IPS-11a (cell line): ENCODE measurements around the gene TPCN2.

Source experiments
- H3K4me3 ChIP-seq: one replicate; pipeline ENCODE4 v1.5.1; 2013; ENCODE audit warnings: low read depth, low read length, control low read depth

TPCN2 gene

DNA sequence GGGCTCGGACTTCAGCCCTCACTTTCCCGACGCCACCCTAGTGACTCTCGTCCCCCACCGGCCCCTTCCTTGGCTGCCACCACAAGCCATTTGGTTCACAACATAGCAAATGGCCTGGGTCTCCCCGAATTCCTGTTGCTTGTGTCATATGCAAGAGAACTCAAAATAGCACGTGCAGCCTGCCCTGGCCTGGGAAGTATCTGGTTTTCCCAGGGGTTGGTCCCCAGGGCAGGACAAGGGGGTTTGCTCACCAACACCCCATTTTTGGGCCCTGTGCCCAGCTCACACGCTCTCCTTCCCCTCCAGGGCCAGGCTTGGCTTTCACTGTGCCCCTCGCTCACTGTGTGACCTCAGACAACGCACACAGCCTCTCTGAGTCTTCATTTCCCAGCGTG is 12.8 kb upstream of the TPCN2 start:
- H3K4me3 ChIP-seq = no peak overlapping the region

DNA sequence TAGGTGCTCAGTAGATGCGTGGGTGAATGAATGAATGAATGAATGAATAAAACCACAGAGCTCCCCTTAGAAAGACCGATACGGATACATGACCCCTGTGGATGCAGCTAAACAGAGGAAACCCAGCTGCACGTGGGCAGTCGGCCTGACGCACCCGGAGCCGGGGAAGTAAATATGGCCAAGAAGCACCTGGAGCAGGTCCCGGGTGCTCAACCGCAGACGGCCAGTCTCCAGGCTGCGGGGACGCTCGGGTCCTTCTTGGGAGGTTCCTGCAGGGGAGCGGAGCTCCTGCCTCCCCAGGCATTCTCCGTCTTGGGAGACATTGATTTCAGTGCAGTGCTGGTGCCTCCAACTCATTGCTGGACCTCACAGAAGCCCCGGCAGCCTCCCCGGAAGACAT is 11.7 kb upstream of the TPCN2 start:
- no peak overlapping the region for H3K4me3 ChIP-seq

DNA sequence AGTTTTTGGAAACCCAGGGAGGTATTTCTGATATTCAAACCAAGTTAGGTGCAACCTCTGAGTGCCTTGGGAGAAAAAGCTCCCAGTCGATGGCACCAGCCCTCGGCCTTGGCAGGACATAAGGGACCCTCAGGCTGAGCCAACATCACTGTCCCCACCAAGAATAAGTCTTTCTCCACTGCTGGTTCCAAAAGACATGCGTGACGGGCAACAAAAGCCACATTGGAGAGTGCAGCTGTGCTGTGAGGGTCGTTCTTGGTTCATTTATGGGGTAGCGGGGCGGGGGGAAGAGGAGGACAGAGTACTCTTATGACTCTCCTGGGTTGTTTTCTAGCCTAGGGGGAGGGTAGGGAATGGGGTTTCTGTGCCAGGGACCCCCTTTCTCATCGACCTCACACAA is 11.2 kb upstream of the TPCN2 start:
- H3K4me3 ChIP-seq = no peak overlapping the region

DNA sequence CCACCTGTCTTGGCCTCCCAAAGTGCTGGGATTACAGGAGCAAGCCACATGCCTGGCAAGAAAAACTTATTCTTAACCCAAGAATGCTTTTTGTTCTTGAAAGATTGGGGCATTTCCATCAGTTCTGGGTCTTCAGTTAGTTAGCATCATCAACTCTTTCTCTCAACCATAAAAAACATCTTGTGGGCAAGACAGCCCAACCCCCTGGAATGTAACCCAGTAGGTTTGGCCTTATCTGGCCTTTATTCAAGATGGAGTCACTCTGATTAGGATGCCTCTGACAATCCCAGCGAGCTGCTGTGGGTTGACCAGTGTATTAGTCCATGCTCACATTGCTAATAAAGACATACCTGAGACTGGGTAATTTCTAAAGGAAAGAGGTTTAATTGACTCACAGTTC is 9.2 kb upstream of the TPCN2 start:
- no peak overlapping the region for H3K4me3 ChIP-seq

DNA sequence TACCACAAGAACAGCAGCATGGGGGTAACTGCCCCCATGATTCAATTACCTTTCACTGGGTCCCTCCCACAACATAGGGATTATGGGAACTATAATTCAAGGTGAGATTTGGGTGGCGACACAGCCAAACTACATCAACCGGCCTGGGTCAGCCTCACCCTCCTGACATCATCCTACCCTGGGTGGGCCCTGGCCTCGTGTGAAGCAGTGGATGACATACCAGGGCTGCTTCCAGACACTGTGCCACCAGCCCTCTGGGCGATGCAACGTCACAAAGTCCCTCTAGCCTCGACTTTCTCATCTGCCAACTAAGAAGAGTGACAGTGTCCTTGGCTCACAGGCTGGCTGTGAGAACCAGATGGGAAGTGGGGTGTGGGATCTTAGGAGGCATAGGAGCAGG is 8.7 kb upstream of the TPCN2 start:
- H3K4me3 ChIP-seq = no peak overlapping the region

DNA sequence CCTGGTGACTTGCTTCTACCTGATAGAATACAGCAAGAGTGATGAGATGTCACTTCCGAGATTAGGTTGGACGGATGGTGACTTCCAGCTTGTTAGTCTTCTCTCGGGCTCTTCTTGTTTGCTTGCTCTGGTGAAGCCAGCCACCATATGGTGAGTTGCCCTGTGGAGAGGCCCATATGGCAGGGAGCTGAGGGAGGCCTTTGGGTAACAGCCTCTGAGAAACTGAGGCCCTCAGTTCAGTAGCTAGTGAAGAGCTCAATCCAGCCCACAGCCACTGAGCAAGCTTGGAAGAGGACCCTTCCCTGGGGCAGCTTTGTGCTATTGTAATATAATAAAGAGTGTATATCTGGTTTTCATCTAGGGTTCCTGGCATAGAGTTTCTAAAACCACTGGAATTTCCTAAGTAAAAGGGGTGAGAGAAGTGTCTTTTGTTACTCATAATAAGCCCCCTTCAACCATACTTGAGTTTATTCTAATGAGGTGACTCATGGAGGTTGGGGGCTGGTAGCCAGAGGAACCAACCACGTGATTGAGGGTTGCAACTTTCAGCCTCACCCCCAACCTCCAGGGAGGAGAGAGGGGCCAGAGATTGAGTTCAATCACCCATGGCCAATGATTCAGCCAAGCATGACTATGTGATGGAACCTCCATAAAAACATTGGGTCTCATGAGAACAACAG is 8.0 kb upstream of the TPCN2 start:
- no peak overlapping the region for H3K4me3 ChIP-seq

DNA sequence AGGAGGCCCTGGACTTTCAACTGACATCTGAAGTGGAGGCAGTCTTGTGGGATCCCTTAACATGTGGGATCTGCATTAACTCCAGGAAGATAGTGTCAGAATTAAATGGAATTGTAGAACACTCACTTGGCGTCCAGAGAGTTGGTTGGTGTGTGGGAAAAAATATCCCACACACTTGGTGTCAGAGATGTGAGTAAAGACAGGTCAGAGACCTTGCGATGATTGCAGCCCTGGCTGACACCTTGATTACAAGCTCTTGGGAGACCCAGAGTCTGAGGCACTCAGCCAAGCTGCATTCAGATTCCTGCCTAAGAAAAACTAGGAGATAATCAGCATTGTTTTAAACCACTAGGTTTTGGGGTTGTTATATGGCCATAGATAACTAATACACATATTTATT is 7.2 kb upstream of the TPCN2 start:
- H3K4me3 ChIP-seq = no peak overlapping the region

DNA sequence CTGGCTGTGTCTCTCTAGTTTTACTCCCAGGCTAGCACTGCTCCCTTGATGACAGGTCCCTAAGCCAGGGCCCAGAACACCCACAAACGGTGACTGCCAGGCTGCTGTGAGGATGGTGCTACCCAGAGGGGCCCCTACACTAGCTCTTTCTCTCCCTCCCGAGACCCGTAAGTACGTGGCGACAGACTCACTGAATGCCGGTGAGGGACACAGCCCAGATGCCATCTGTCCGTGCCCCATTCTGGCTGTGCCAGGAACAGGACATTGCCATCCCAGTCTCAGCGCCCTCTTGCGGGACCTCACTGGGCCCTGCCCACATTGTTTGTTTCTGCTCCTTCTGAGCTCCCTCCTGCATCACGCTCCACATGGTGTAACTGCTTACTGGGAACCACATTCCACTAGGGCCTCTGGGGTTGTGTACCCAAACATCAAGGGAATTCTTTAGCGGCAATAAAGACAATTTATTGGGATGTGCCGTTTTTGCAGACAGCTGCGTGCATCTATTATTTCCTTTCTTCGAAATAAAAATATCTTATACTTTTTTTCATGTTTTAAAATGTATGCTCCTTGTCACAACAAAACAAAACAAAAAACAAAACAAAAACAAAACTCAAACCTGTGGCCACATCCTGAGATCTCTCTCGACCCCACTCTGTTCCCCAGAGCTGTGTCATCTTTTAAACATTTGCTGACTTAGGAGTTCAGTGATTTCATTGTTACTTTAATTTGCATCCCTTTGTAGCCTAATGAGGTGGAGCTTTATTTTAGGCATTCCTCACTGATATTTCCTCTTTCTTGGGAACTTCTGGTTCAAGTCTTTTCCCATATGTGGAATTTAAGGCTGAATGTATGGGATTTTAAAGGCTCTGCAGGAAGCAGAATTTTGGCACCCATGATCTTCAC is 4.4 kb upstream of the TPCN2 start:
- H3K4me3 ChIP-seq = no peak overlapping the region

DNA sequence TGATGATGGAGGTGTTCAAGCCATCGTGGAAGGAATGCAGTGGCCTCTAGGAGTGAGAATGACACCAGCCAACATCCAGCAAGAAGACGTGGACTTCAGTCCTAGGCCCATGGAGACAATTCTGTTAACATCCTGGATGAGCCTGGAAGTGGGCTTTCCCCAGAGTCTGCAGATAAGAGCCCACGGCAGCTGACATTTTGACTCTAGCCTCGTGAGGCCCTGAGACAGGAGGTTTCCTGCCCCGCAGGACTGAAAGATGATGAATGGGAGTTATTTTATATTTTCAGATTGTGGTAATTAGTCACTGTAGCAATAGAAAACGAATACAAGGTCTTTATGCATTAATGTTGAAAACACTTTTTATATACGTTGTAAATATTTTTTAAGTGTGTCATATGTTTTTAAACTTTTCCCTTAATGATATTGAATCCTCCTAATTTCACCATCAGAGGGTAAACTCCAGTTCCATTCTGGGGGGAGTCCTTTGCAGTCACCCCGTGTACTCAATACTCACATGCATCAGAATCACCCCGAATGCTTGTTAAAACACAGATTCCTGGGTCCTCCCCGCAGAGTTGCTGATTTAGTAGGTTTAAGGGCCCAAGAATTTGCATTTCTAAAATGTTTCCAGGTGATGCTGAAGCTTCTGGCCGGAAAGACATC is 570 bp upstream of the TPCN2 start:
- no peak overlapping the region for H3K4me3 ChIP-seq

DNA sequence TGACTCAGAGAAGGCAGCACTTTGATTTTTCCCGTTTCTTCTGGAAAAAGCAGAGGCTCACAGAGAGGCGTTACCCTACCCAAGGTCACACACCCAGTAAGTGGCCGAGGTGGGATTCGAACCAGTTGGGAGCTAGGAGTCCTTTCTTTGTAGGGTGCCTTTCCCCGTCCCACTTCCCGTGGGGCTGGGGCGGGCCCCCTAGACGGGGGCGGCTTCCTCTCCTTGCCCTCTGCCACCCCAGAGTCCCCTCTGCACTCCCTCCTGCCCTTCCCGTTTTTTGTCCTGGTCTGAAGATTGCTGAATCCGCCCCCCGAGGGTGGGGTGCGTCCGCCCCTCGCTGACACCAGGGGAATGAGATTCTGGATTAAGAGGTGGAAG is 747 bp downstream of the TPCN2 start:
- H3K4me3 ChIP-seq = peak overlapping the region; percentile 64

DNA sequence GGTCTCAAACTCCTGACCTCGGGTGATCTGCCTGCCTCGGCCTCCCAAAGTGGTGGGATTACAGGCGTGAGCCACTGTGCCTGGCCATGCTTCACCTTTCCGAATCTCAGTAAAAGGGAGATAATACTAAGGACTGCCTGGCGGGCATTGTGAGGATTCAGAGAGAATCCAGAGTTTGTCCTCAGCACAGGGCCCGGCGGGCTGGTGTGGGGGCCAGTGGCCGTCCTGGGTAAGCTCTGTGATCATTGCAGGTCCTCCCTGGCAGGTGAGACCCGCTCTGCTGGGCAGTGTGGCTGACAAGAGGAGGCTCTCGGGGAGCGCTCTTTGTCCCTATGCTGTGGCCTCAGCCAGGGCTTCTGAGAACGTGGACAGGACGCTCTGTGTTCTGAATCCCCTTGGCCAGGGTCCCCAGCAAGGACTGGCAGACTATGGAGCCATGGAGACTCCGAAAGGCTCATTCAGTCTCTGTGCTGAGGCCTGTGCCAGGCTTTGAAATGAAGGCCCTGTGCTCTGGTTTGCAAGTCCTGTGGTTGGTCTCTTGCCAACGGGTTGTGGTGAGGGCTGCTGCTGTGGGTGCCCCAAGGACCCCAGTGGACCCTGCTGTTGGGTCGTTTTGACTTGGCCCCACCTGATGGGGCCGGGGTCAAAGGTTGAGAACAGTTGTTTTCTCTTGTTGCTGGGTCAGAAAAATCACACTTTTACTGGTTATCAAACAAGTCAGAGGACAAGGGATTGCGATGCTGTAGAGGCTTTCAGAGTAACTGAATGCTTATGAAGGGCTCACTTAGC is 2.1 kb downstream of the TPCN2 start:
- no peak overlapping the region for H3K4me3 ChIP-seq

DNA sequence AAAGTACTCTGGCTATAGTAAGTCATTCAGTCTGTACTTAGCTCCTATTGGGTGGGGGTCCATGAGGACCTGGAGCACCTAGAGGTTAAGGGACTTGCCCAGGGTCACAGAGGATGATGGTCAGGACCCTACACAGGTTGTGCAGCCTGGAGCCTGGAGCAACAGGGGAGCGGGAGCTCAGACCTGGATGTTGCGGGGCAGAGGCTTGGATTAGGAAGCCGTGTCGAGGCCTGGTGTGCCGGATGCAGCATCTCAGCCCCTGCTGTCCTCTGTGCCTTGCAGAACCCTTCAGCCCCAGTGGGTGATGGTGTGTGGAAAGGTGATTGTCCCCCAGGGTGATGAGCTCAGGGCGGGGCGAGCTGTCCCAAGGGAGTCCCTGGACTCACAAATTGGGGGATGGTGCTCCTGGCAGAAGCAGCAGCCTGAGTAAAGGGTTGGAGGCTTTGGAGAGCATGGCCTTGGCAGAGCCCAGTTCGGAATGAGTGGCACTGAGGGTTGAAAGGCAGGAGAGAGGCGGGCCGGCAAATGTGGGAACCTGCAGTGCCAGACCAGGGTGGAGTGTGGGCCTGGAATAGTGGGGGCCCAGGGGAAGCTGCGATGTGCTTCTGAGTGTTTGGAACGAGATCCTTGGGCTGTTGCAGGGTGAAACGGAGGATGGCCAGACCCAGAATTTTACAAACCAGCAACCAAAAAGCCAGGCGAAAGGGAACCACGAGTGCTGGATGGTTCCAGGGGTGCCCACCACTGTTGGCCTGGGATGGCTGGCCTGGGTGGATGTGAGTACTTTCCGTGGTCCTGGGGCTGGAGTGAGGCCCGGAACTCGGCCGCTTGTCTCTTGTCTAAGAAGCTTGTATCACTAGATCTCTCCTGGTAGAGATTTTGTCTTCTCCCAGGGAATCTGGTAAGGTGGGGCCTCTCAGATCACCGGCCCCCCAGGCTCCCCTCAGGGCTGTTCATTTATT is 2.9 kb downstream of the TPCN2 start:
- H3K4me3 ChIP-seq = no peak overlapping the region

DNA sequence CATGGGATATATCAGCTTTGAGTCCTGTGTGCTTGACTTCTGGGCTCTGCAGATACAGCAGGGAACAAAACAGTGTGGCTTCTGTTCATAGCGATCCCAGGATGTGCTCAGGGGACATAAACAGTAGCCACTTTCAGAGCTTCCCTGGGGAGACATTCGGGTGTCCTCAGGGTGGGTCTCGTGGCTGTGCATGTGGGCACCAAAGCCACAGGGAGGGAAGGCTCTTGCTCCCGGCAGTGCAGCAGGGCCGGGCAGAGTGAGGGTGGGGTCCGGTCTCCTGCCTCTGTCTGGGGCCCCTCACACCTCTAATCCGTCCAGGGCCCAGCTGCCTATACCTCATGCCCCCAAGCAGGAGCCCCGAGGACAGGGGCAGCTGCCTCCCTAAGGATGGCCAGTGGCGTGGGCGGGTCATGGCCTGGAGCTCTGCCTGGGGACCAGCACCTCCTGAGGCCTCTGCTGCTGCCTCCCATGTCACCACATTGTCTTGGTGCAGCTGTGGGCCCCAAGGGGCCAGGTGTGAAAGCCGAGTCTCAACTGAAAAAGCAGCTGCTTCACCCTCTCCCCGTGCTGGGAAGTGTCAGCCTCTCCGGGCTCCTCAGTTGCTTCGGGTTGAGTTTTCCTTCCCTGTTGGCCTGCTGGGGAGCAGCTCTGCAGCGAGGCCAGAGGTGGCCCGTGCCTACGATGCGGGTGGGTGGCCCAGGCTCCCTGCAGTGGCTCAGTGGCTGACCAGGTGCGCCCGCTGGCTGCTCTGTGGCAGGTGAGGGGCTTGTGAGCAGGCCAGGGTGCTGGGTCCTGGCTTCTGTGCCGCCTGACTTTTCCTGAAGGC is 3.8 kb downstream of the TPCN2 start:
- H3K4me3 ChIP-seq = no peak overlapping the region

DNA sequence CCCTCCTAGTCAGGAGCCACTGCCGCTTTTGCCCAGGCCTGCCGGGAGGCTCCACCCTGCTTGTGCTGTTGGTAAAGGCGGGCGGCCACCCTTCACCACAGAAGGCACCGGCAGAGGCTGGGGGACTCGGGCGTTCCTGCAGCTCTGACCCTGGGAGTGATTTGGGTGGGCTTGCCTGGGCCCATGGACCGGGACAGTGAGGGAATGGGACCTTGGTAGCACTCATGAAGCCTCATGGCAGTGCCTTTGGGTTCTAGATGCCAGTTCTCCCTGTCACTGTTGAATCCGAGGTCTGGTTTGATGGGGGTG is 4.4 kb downstream of the TPCN2 start:
- H3K4me3 ChIP-seq = no peak overlapping the region

DNA sequence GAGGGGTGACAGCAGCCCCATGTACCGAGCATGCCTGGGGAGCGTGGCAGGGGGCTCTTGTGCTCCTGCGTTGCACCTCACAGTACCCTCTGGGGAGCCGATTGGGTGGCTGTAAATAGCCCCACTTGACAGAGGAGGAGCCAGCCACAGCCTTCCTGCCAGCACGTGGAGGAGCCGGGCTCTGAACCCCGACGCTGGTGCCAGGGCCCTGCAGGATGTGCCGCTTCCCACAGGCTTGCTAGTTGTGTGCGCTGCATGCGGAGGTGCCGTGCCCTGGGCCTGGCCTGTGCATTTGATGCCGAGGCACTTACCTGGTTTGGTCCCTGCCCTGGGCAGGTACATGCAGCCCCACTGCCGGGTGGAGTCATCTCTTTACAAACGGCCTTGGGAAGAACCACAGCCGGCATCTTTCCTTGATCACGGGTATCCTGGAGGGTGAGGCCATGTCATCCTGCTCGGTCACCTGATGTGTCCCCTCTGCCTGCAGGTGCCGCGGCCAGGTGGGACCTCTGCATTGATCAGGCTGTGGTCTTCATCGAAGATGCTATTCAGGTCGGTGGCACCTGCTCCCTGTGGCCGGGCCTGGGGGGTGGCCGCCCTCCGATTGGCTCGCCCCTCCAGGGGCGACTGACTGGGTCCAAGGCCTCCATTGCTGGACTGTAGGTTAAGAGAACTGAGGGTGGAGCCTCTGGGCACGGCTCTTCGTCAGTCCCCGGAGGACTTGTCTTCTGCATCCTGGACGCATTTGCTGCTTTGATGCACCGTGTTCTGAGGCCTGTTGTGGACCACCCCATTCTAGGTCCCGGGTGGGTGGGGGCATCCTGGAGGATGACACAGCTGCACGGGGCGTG is 5.0 kb downstream of the TPCN2 start:
- H3K4me3 ChIP-seq = no peak overlapping the region

DNA sequence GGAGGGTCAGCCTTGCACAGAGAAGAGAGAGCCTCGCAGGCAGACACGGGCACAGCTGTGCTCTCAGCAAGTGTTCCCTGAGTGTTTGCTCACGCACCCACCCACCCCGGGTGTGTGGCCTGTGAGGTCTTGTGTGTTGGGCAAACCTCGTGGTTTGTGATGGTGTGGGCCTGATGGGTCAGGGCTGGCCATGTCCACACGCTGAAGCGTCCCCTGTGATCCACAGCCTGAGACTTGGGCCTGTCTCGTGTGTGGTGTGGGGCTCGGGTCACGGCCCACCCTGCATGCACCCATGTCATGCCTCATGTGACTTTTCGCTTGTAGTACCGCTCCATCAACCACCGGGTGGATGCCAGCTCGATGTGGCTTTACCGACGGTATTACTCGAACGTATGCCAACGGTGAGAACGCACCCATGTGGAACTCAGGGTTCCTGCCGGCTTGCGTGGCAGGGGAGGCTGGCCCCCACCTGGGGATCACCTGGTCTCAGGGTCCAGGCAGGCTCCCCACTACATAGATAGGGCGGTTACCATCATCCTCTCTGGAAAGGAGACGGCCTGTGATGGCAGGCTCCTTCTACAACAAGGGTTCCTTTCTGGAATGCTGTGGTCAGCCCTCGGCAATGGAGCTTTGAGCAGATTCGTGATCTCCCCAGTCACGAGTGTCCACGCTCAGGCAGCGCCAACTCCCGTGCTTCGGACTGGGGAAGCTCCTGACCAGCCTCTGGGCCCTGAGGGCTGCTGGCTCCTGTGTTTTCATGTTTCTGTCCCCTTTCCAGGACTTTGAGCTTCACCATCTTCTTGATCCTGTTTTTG is 5.9 kb downstream of the TPCN2 start:
- H3K4me3 ChIP-seq = no peak overlapping the region

DNA sequence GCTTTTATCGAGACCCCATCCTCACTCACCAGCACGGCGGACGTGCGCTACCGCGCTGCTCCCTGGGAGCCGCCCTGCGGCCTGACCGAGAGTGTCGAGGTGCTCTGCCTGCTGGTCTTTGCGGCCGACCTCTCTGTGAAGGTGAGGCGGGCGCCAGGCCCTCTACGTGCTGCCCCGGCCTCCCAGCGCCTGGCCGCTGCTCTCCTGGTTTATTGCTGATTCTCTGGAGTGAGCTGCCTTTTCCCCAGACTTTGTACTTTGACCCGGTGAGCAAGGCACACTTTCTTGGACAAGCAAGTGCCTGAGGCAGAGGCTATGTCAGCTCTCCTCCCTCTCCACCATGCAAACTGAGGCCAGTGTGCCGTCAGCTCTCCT is 6.5 kb downstream of the TPCN2 start:
- H3K4me3 ChIP-seq = no peak overlapping the region
